ENCODE results near the gene C2orf68. TPM values are rescaled to one million over a fixed set of nuclear protein-coding genes. Genes with fewer than 3 reads are reported as not detected.

The C2orf68 gene
- total RNA-seq, 1 donor from 2014 or later: 1.6 TPM

DNA sequence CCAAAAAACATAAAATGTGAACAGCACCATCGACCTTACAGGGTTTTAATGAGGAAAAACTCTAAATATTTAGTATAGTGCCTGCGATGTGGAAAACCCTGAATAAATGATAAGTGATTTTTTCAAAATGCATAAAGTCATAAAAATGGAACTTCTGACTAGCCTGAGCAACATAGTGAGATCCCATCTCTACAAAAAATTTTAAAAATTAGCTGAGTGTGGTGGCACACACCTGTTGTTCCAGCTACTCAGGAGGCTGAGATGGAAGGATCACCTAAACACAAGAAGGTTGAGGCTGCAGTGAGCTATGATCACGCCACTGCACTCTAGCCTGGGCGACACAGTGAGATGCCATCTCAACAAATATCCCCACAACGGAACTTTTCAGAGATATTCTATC, 54.7 kb downstream of the C2orf68 start:
- H3K4me1 ChIP-seq: peaks cover 3 to 14% of the 10 kb centered on the region in 2 donors

More for the DNA sequence above, 54.7 kb downstream of the C2orf68 start:
- Histone ChIP-seq H3K36me3 (peaks cover 28 to 58% of the 10 kb centered on the region in 2 donors), H3K4me3 (no peak overlapping the region), H3K27me3 (no peaks in the 10 kb centered on the region), H3K9me3 (no peaks in the 10 kb centered on the region), H3K27ac (no peak overlapping the region)
- no peak for DNase-seq (ENCODE audit: low spot score in 2 of 2)
- TF ChIP-seq, protein P1, sequence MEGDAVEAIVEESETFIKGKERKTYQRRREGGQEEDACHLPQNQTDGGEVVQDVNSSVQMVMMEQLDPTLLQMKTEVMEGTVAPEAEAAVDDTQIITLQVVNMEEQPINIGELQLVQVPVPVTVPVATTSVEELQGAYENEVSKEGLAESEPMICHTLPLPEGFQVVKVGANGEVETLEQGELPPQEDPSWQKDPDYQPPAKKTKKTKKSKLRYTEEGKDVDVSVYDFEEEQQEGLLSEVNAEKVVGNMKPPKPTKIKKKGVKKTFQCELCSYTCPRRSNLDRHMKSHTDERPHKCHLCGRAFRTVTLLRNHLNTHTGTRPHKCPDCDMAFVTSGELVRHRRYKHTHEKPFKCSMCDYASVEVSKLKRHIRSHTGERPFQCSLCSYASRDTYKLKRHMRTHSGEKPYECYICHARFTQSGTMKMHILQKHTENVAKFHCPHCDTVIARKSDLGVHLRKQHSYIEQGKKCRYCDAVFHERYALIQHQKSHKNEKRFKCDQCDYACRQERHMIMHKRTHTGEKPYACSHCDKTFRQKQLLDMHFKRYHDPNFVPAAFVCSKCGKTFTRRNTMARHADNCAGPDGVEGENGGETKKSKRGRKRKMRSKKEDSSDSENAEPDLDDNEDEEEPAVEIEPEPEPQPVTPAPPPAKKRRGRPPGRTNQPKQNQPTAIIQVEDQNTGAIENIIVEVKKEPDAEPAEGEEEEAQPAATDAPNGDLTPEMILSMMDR (IDR thresholded peaks at IDR 0.05): no peak
- intact Hi-C loops (cut with DNase I): no loop called here

Other genes with a start within 250 kb of the C2orf68 start
- gene CAPG, start 201.7 kb downstream of the C2orf68 start, total RNA-seq: 179 TPM
- not detected for gene SH2D6, start 193.4 kb downstream of the C2orf68 start, total RNA-seq
- 91.7 TPM for gene MAT2A, start 72.9 kb downstream of the C2orf68 start, total RNA-seq
- 31.9 TPM for gene GGCX, start 50.6 kb downstream of the C2orf68 start, total RNA-seq
- gene VAMP8, start 34.5 kb downstream of the C2orf68 start, total RNA-seq: 10.0 TPM
- 114 TPM for gene VAMP5, start 27.6 kb downstream of the C2orf68 start, total RNA-seq
- gene RNF181, start 16.3 kb downstream of the C2orf68 start, total RNA-seq: 157 TPM
- 26.7 TPM for gene TMEM150A, start 9.4 kb downstream of the C2orf68 start, total RNA-seq
- gene USP39, start 4.1 kb upstream of the C2orf68 start, total RNA-seq: 81.1 TPM
- gene SFTPB, start 56.1 kb upstream of the C2orf68 start, total RNA-seq: not detected
- gene GNLY, start 82.3 kb upstream of the C2orf68 start, total RNA-seq: not detected
- gene ATOH8, start 141.9 kb upstream of the C2orf68 start, total RNA-seq: 239 TPM